Tibial artery (tissue), 4 donors: ENCODE data around the gene SLC7A1.
A peak's percentile ranks its signal among the peaks of the same experiment; 100 is the strongest.

ENCODE experiments used
- DNase-seq, 2 donors: peaks; one replicate each; pipeline ENCODE4 v3.0.0-alpha.2; 2019
- H3K27ac ChIP-seq, 2 donors: fragments of 200-600 bp; sonication (generic) in 1 of 2; 1 replicate in 1 of 2; 2 replicates in 1 of 2; pipeline ENCODE4 v1.5.1; 2018 to 2019; ENCODE audit warnings: mild to moderate bottlenecking in 1 of 2
- H3K27me3 ChIP-seq, 2 donors: fragments of 200-600 bp; sonication (generic) in 1 of 2; one replicate each; pipeline versions ENCODE4 v1.5.1 to v1.6.0; 2016 to 2019
- H3K36me3 ChIP-seq, 3 donors: fragments of 200-600 bp; sonication (generic) in 2 of 3; one replicate each; pipeline ENCODE4 v1.5.1; 2016 to 2019; ENCODE audit warnings: mild to moderate bottlenecking in 2 of 3
- H3K4me1 ChIP-seq, 4 donors: fragments of 200-600 bp; sonication (generic) in 2 of 4; 1 replicate in 3 of 4; 2 replicates in 1 of 4; pipeline ENCODE4 v1.5.1; 2016 to 2019
- H3K4me3 ChIP-seq, 2 donors: fragments of 200-600 bp; sonication (generic) in 1 of 2; 1 replicate in 1 of 2; 2 replicates in 1 of 2; pipeline ENCODE4 v1.5.1; 2018 to 2019; ENCODE audit warnings: mild to moderate bottlenecking in 2 of 2
- H3K9me3 ChIP-seq, 3 donors: fragments of 200-600 bp; sonication (generic) in 1 of 3; one replicate each; pipeline ENCODE4 v1.5.1; 2016 to 2019
- CTCF ChIP-seq, 2 experiments: fragments of 200-600 bp in 1 of 2; fragments of 450-650 bp in 1 of 2; IDR thresholded peaks; one replicate each; pipeline ENCODE4 v1.5.1; 2017 to 2019; ENCODE audit warnings: antibody characterized with exemption in 2 of 2, mild to moderate bottlenecking in 1 of 2, moderate library complexity in 1 of 2
- intact Hi-C: fragments of 100-400 bp; cut with DNase I; formaldehyde crosslinking; loops from one replicate; pipeline ENCODE4 v1.15.0; 2023; ENCODE audit warnings: low total_unique reads

Gene SLC7A1

GRCh38 chr13:29472332-29472961 lies 123.0 kb downstream of the SLC7A1 start:
- H3K4me1 ChIP-seq, result no peaks in the 10 kb centered on the region
- no peaks in the 10 kb centered on the region for H3K36me3 ChIP-seq
- no peaks in the 10 kb centered on the region for H3K9me3 ChIP-seq
- H3K4me3 ChIP-seq, result no peak overlapping the region
- no peak overlapping the region for H3K27ac ChIP-seq
- H3K27me3 ChIP-seq, result no peaks in the 10 kb centered on the region
- intact Hi-C loops, result no loop called here
- TF ChIP-seq CTCF (IDR thresholded peaks at IDR 0.05), result peak; percentile 49 to 63
- DNase-seq, result peak in 1 of 2 donors; percentile 32

- no peaks in the 10 kb centered on the region for H3K36me3 ChIP-seq
- TF ChIP-seq CTCF (IDR thresholded peaks at IDR 0.05), result no peak
- no peak overlapping the region for H3K4me3 ChIP-seq
- H3K27ac ChIP-seq, result no peak overlapping the region
- no peaks in the 10 kb centered on the region for H3K9me3 ChIP-seq
- H3K27me3 ChIP-seq, result no peaks in the 10 kb centered on the region
- H3K4me1 ChIP-seq, result no peaks in the 10 kb centered on the region
- intact Hi-C loops, result no loop called here
- DNase-seq, result no peak
These were observed 123.9 kb downstream of the SLC7A1 start for GRCh38 chr13:29471551-29471950.

GRCh38 chr13:29465741-29466293 lies 129.7 kb downstream of the SLC7A1 start:
- no peak overlapping the region for H3K27ac ChIP-seq
- no peak for TF ChIP-seq CTCF (IDR thresholded peaks at IDR 0.05)

GRCh38 chr13:29464105-29464679 lies 131.3 kb downstream of the SLC7A1 start:
- no peak for DNase-seq
- H3K27me3 ChIP-seq, result no peaks in the 10 kb centered on the region
- no peaks in the 10 kb centered on the region for H3K36me3 ChIP-seq
- no peak for TF ChIP-seq CTCF (IDR thresholded peaks at IDR 0.05)
- H3K4me1 ChIP-seq, result peaks cover 0 to 6% (median 2%) of the 10 kb centered on the region in 4 donors
- intact Hi-C loops, result no loop called here
- no peak overlapping the region for H3K4me3 ChIP-seq
- no peak overlapping the region for H3K27ac ChIP-seq
- no peaks in the 10 kb centered on the region for H3K9me3 ChIP-seq

More at GRCh38 chr13:29465741-29466293, 129.7 kb downstream of the SLC7A1 start:
- H3K36me3 ChIP-seq, result no peaks in the 10 kb centered on the region
- intact Hi-C loops, result no loop called here
- H3K27me3 ChIP-seq, result no peaks in the 10 kb centered on the region
- no peak overlapping the region for H3K4me3 ChIP-seq
- H3K4me1 ChIP-seq, result peaks cover 0 to 6% (median 2%) of the 10 kb centered on the region in 4 donors
- H3K9me3 ChIP-seq, result no peaks in the 10 kb centered on the region
- peak in 1 of 2 donors; percentile 41 for DNase-seq

- intact Hi-C loops, result no loop called here
- TF ChIP-seq CTCF (IDR thresholded peaks at IDR 0.05), result no peak
- no peaks in the 10 kb centered on the region for H3K9me3 ChIP-seq
These were observed 135.6 kb downstream of the SLC7A1 start for GRCh38 chr13:29459813-29460355.

More at GRCh38 chr13:29459813-29460355, 135.6 kb downstream of the SLC7A1 start:
- Histone ChIP-seq H3K36me3 (no peaks in the 10 kb centered on the region), H3K27ac (no peak overlapping the region), H3K4me3 (no peak overlapping the region), H3K4me1 (no peaks in the 10 kb centered on the region), H3K27me3 (no peaks in the 10 kb centered on the region)
- DNase-seq, result no peak
